ENCODE measurements around the gene TDP1. TPM values are rescaled to one million over a fixed set of nuclear protein-coding genes. Genes with fewer than 3 reads are reported as not detected.

Gene TDP1
- total and polyA plus RNA-seq, 2 experiments from 2014 or later = 12.1 to 19.4 TPM

- 86% methylated on average over 3 of the region's 3 CpGs for WGBS (ENCODE audit: low lambda C conversion rate, missing lambda C conversion rate)
- Histone ChIP-seq H2AFZ (no peak overlapping the region), H3K79me2 (no peaks in the 10 kb centered on the region), H3K27me3 (no peaks in the 10 kb centered on the region), H3K9me3 (ENCODE audit: low read depth) (no peaks in the 10 kb centered on the region), H3K4me2 (no peak overlapping the region), H3K36me3 (replicated peaks; ENCODE audit: insufficient read depth, low read depth) (no peaks in the 10 kb centered on the region), H3K9me2 (replicated peaks; ENCODE audit: insufficient read depth) (no peaks in the 10 kb centered on the region), H3K4me1 (ENCODE audit: insufficient read depth) (no peaks in the 10 kb centered on the region), H4K20me1 (ENCODE audit: insufficient read depth, poor library complexity, severe bottlenecking) (no peaks in the 10 kb centered on the region), H3K27ac (no peak overlapping the region), H3K4me3 (no peak overlapping the region)
- DNase-seq (ENCODE audit: low spot score) = no peak
- TF ChIP-seq CTCF (IDR thresholded peaks at IDR 0.05; ENCODE audit: poor library complexity) = no peak
- TF ChIP-seq EZH2 (IDR thresholded peaks at IDR 0.05; ENCODE audit: borderline replicate concordance) = no peak
- TF ChIP-seq EZH2phosphoT487 (IDR thresholded peaks at IDR 0.05; ENCODE audit: low read depth, severe bottlenecking, unreplicated experiment) = no peak
Measured at GRCh38 chr14:90040411-90040810, 84.7 kb downstream of the TDP1 start.

- Histone ChIP-seq H3K27me3 (no peaks in the 10 kb centered on the region), H3K9me2 (replicated peaks; ENCODE audit: insufficient read depth) (no peaks in the 10 kb centered on the region), H3K79me2 (no peaks in the 10 kb centered on the region), H3K36me3 (replicated peaks; ENCODE audit: insufficient read depth, low read depth) (no peaks in the 10 kb centered on the region), H3K9me3 (ENCODE audit: low read depth) (no peaks in the 10 kb centered on the region), H4K20me1 (ENCODE audit: insufficient read depth, poor library complexity, severe bottlenecking) (no peaks in the 10 kb centered on the region), H3K4me1 (ENCODE audit: insufficient read depth) (no peaks in the 10 kb centered on the region), H3K4me2 (no peak overlapping the region), H3K4me3 (no peak overlapping the region), H2AFZ (no peak overlapping the region), H3K27ac (no peak overlapping the region)
- 99% methylated on average over 9 of the region's 9 CpGs for WGBS (ENCODE audit: low lambda C conversion rate, missing lambda C conversion rate)
- TF ChIP-seq EZH2 (IDR thresholded peaks at IDR 0.05; ENCODE audit: borderline replicate concordance) = no peak
- TF ChIP-seq CTCF (IDR thresholded peaks at IDR 0.05; ENCODE audit: poor library complexity) = no peak
- no peak for TF ChIP-seq EZH2phosphoT487 (IDR thresholded peaks at IDR 0.05; ENCODE audit: low read depth, severe bottlenecking, unreplicated experiment)
- no peak for DNase-seq (ENCODE audit: low spot score)
Measured at GRCh38 chr14:90042496-90043252, 86.9 kb downstream of the TDP1 start.

- no peak overlapping the region for H3K4me3 ChIP-seq
- TF ChIP-seq EZH2 (IDR thresholded peaks at IDR 0.05; ENCODE audit: borderline replicate concordance) (no peak), EZH2phosphoT487 (IDR thresholded peaks at IDR 0.05; ENCODE audit: low read depth, severe bottlenecking, unreplicated experiment) (no peak), CTCF (IDR thresholded peaks at IDR 0.05; ENCODE audit: poor library complexity) (no peak)
- H3K27me3 ChIP-seq = no peaks in the 10 kb centered on the region
- no peaks in the 10 kb centered on the region for H3K4me1 ChIP-seq (ENCODE audit: insufficient read depth)
- H3K9me2 ChIP-seq (replicated peaks; ENCODE audit: insufficient read depth) = no peaks in the 10 kb centered on the region
- WGBS (ENCODE audit: low lambda C conversion rate, missing lambda C conversion rate) = 59% methylated on average over 2 of the region's 2 CpGs
- no peak overlapping the region for H3K4me2 ChIP-seq
- H3K27ac ChIP-seq = no peak overlapping the region
- H2AFZ ChIP-seq = no peak overlapping the region
- H3K79me2 ChIP-seq = no peaks in the 10 kb centered on the region
- H3K9me3 ChIP-seq (ENCODE audit: low read depth) = no peaks in the 10 kb centered on the region
- H4K20me1 ChIP-seq (ENCODE audit: insufficient read depth, poor library complexity, severe bottlenecking) = no peaks in the 10 kb centered on the region
- no peak for DNase-seq (ENCODE audit: low spot score)
- H3K36me3 ChIP-seq (replicated peaks; ENCODE audit: insufficient read depth, low read depth) = no peaks in the 10 kb centered on the region
Measured at GRCh38 chr14:90045616-90046015, 89.9 kb downstream of the TDP1 start.
